ENCODE data around the gene IL18BP.

GRCh38 chr11:72006309-72007088 lies 7.8 kb downstream of the IL18BP start:
- TF ChIP-seq POLR2A (IDR thresholded peaks at IDR 0.05; ENCODE audit: low read length): no peak
- no peak for TF ChIP-seq GATA1 (IDR thresholded peaks at IDR 0.05; ENCODE audit: low read depth, low read length)
